ENCODE measurements around the gene COL8A2.
A peak's percentile ranks its signal among the peaks of the same experiment; 100 is the strongest.
"Not testable (repeated sequence)": the region's sequence is repeated elsewhere in the genome, so short reads cannot be mapped to it uniquely, and the experiment has no call there.

The COL8A2 gene

GRCh38 chr1:36125129-36125991 is at the start of gene COL8A2:
TSS of gene COL8A2 (minus strand) at chr1:36125222. CDS start at chr1:36100242, 24,980 bp downstream.
- DNase-seq (ENCODE audit: low spot score), result no peak

GRCh38 chr1:36174713-36175112 is 49.7 kb upstream of the COL8A2 start:
- no peak for DNase-seq (ENCODE audit: low spot score)

GRCh38 chr1:36172983-36173382 is 48.0 kb upstream of the COL8A2 start:
- no peak for DNase-seq (ENCODE audit: low spot score)

- DNase-seq (ENCODE audit: low spot score), result no peak
Observed at GRCh38 chr1:36172017-36172747, 47.2 kb upstream of the COL8A2 start.

GRCh38 chr1:36170643-36171412 is 45.8 kb upstream of the COL8A2 start:
- no peak for DNase-seq (ENCODE audit: low spot score)

GRCh38 chr1:36168514-36168913 is 43.5 kb upstream of the COL8A2 start:
- DNase-seq (ENCODE audit: low spot score), result no peak

GRCh38 chr1:36166938-36167905 is 42.2 kb upstream of the COL8A2 start:
- no peak for DNase-seq (ENCODE audit: low spot score)

GRCh38 chr1:36166136-36166535 is 41.1 kb upstream of the COL8A2 start:
- no peak for DNase-seq (ENCODE audit: low spot score)

GRCh38 chr1:36165145-36165544 is 40.1 kb upstream of the COL8A2 start:
- DNase-seq (ENCODE audit: low spot score), result no peak

GRCh38 chr1:36164361-36164760 is 39.3 kb upstream of the COL8A2 start:
- DNase-seq (ENCODE audit: low spot score), result no peak

GRCh38 chr1:36163426-36163825 is 38.4 kb upstream of the COL8A2 start:
- DNase-seq (ENCODE audit: low spot score), result no peak

- DNase-seq (ENCODE audit: low spot score), result no peak
Observed at GRCh38 chr1:36162680-36163239, 37.7 kb upstream of the COL8A2 start.

- DNase-seq (ENCODE audit: low spot score), result no peak
Observed at GRCh38 chr1:36161641-36162531, 36.9 kb upstream of the COL8A2 start.

GRCh38 chr1:36160949-36161485 is 36.0 kb upstream of the COL8A2 start:
- peak; percentile 75 for DNase-seq (ENCODE audit: low spot score)

GRCh38 chr1:36160388-36160948 is 35.4 kb upstream of the COL8A2 start:
- peak; percentile 49 for DNase-seq (ENCODE audit: low spot score)

GRCh38 chr1:36159614-36160387 is 34.8 kb upstream of the COL8A2 start:
- DNase-seq (ENCODE audit: low spot score), result no peak

GRCh38 chr1:36158827-36159252 is 33.8 kb upstream of the COL8A2 start:
- DNase-seq (ENCODE audit: low spot score), result not testable (repeated sequence)

Data from ecto neural progenitor cell (in vitro differentiated cells).